GDM1 (cell line): ENCODE measurements around the gene CLIC5.

Experiments used
- DNase-seq: peaks from one replicate; lab custom pipeline; 2025; lab: John Stamatoyannopoulos, UW

The CLIC5 gene

GRCh38 chr6:45997875-45998506 is 17.7 kb downstream of the CLIC5 start:
- DNase-seq = no peak

- no peak for DNase-seq
Observed at GRCh38 chr6:45991189-45991588, 24.5 kb downstream of the CLIC5 start.

GRCh38 chr6:45990162-45990561 is 25.5 kb downstream of the CLIC5 start:
- DNase-seq = no peak

- DNase-seq = no peak
Observed at GRCh38 chr6:45988635-45989034, 27.0 kb downstream of the CLIC5 start.

- DNase-seq = no peak
Observed at GRCh38 chr6:45987856-45988255, 27.8 kb downstream of the CLIC5 start.

- no peak for DNase-seq
Observed at GRCh38 chr6:45986746-45987274, 28.9 kb downstream of the CLIC5 start.

- DNase-seq = no peak
Observed at GRCh38 chr6:45984788-45985425, 30.8 kb downstream of the CLIC5 start.

- no peak for DNase-seq
Observed at GRCh38 chr6:45984347-45984746, 31.3 kb downstream of the CLIC5 start.

GRCh38 chr6:45983062-45983461 is 32.6 kb downstream of the CLIC5 start:
- no peak for DNase-seq

- no peak for DNase-seq
Observed at GRCh38 chr6:45982280-45983036, 33.2 kb downstream of the CLIC5 start.

- no peak for DNase-seq
Observed at GRCh38 chr6:45981046-45981445, 34.6 kb downstream of the CLIC5 start.

GRCh38 chr6:45979311-45979710 is 36.3 kb downstream of the CLIC5 start:
- no peak for DNase-seq

GRCh38 chr6:45974596-45974995 is 41.1 kb downstream of the CLIC5 start:
- no peak for DNase-seq

- DNase-seq = no peak
Observed at GRCh38 chr6:45972795-45973503, 42.7 kb downstream of the CLIC5 start.

- DNase-seq = no peak
Observed at GRCh38 chr6:45971287-45971686, 44.4 kb downstream of the CLIC5 start.

- DNase-seq = no peak
Observed at GRCh38 chr6:45970326-45970725, 45.3 kb downstream of the CLIC5 start.

GRCh38 chr6:45969883-45970282 is 45.8 kb downstream of the CLIC5 start:
- no peak for DNase-seq

- no peak for DNase-seq
Observed at GRCh38 chr6:45969026-45969425, 46.6 kb downstream of the CLIC5 start.

- no peak for DNase-seq
Observed at GRCh38 chr6:45967363-45967762, 48.3 kb downstream of the CLIC5 start.

- DNase-seq = no peak
Observed at GRCh38 chr6:45966797-45967196, 48.9 kb downstream of the CLIC5 start.

- no peak for DNase-seq
Observed at GRCh38 chr6:45966340-45966739, 49.3 kb downstream of the CLIC5 start.

- no peak for DNase-seq
Observed at GRCh38 chr6:45965792-45966191, 49.9 kb downstream of the CLIC5 start.
